Spinal cord (tissue), 10 donors: ENCODE measurements around the gene CUL5. TPM values are rescaled to one million over a fixed set of nuclear protein-coding genes. Genes with fewer than 3 reads are reported as not detected.

Experiments
- DNase-seq, 6 donors: peaks; one replicate each; pipeline versions ENCODE4 v3.0.0 to v3.0.0-alpha.2; 2013 to 2015; ENCODE audit warnings: low spot score in 6 of 6, low read depth in 4 of 6
- H3K27ac ChIP-seq: one replicate; pipeline ENCODE4 v1.5.1; 2013; ENCODE audit warnings: low read depth, low read length, control low read depth
- H3K27me3 ChIP-seq: one replicate; pipeline ENCODE4 v1.6.1; 2013; ENCODE audit warnings: low read length; ENCODE audit not compliant: control insufficient read depth, insufficient read depth
- H3K36me3 ChIP-seq: one replicate; pipeline ENCODE4 v1.6.1; 2013; ENCODE audit warnings: low read length; ENCODE audit not compliant: control insufficient read depth, insufficient read depth
- H3K4me1 ChIP-seq: one replicate; pipeline ENCODE4 v1.6.1; 2013; ENCODE audit warnings: low read length; ENCODE audit not compliant: control insufficient read depth, insufficient read depth
- H3K4me3 ChIP-seq: one replicate; pipeline ENCODE4 v1.5.1; 2013; ENCODE audit warnings: low read depth, low read length, control low read depth
- H3K9me3 ChIP-seq: one replicate; pipeline ENCODE4 v1.6.1; 2013; ENCODE audit warnings: low read length; ENCODE audit not compliant: control insufficient read depth, insufficient read depth
- WGBS: methylation state at CpG from one replicate; pipeline ENCODE4 v1.1.5; 2013; ENCODE audit warnings: missing lambda C conversion rate; ENCODE audit not compliant: insufficient coverage; 5-methylcytosine and 5-hydroxymethylcytosine counted together
- polyA plus RNA-seq, 2 donors: library from polyadenylated mRNA; unstranded; fragments of 120-200 nt; gene quantifications; one replicate each; pipeline ENCODE4 v1.2.1, GENCODE V29; 2013; ENCODE audit not compliant: insufficient read length in 2 of 2
- total RNA-seq, 2 donors: library from RNA; depleted of rRNA in 1 of 2; stranded (reverse); fragments of 120-200 nt in 1 of 2; fragments of >200 nt in 1 of 2; gene quantifications; one replicate each; pipeline versions ENCODE4 v1.2.3 to v1.2.4, GENCODE V29; 2013 to 2014
- donor health status: healthy.

The CUL5 gene
- total and polyA plus RNA-seq, 4 donors, result 20.4 to 67.8 (median 32.9) TPM

DNA sequence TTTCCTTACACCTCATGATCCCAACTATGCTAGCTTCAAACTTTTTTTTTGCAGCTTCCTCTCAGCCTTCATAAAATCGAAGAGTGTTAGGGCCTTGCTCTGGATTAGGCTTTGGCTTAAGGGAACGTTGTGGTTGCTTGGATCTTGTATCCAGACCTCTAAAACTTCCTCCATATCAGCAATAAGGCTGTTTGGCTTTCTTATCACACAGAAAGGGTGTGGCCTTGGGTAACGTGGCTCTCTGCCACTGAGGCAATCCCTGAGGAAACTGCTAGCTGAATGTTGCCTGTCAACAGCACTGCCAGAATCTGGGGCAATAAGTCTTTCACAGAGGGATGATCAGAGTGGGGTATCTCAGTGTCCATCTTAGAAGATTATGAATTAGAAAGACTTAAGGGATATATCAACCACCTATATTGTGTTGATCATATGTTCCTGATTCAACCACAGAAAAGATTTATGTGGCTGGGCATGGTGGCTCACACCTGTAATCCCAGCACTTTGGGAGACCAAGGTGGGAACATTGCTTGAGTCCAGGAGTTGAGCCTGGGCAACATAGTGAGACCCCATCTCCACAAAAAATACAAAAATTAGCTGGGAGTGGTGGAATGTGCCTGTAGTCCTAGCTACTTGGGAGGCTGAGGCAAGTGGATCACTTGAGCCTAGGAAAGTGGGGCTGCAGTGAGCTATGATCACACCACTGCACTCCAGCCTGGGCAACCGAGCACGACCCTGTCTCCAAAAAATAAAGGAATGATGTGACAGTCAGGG, 12.5 kb upstream of the CUL5 start:
- DNase-seq, result no peak
- WGBS, result no CpG with 5 or more reads among the region's 5 CpGs
- H3K4me3 ChIP-seq, result no peak overlapping the region

DNA sequence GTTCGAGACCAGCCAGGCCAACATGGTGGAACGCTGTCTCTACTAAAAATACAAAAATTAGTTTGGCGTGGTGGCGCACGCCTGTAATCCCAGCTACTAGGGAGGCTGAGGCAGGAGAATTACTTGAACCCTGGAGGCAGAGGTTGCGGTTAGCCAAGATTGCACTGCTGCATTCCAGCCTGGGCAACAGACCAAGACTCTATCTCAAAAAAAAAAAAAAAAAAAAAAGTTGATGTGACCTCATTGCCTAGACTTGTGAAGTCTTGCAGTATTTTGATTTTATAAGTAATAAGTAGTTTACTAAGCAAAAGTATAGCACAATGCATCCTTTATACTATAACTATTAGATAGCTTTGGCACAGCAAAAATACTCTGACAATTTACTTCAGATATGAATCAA, 9.9 kb upstream of the CUL5 start:
- no peak for DNase-seq
- Histone ChIP-seq H3K9me3 (no peaks in the 10 kb centered on the region), H3K4me3 (no peak overlapping the region), H3K27me3 (no peaks in the 10 kb centered on the region), H3K36me3 (no peaks in the 10 kb centered on the region), H3K4me1 (no peaks in the 10 kb centered on the region), H3K27ac (no peak overlapping the region)
- 97% methylated on average over 4 of the region's 6 CpGs for WGBS

More for the DNA sequence above, 12.5 kb upstream of the CUL5 start:
- Histone ChIP-seq H3K9me3 (no peaks in the 10 kb centered on the region), H3K36me3 (no peaks in the 10 kb centered on the region), H3K27ac (no peak overlapping the region), H3K27me3 (no peaks in the 10 kb centered on the region), H3K4me1 (no peaks in the 10 kb centered on the region)

DNA sequence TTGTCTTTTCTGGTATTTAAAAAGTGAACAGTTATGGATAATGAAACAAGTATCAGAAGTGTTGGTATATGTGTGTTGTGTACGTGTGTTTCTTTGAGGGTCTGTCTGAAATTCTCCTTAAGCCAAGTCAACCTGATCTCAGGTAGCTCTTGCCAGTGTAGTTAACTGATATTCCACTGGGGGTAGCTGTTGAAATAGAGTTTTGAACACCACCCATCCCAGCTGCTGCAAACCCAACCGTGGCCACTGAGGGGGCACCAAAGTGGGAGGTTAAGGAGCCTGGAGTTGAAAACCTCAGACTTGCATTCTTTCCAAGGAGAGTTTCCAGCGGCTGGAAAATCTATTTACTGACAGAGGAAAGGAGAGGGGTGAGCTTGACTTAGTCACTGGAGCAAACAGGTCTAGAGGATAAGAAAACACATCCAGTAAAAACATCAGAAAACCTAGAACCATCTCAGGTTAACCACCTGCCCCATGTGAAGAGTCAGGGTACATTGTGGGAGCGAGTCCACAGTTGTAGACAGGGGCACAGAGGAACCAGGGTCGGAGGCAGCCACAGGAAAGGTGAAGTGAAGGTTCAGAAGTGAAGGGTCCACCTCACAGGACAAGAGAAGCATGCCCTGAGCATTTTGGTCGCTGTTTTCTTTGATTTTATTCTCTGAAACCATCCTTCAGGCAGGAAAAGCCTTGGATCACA, 8.8 kb upstream of the CUL5 start:
- Histone ChIP-seq H3K36me3 (no peaks in the 10 kb centered on the region), H3K27me3 (no peaks in the 10 kb centered on the region), H3K4me1 (no peaks in the 10 kb centered on the region), H3K4me3 (no peak overlapping the region), H3K27ac (no peak overlapping the region), H3K9me3 (no peaks in the 10 kb centered on the region)
- WGBS, result 77% methylated on average over 3 of the region's 6 CpGs
- no peak for DNase-seq

DNA sequence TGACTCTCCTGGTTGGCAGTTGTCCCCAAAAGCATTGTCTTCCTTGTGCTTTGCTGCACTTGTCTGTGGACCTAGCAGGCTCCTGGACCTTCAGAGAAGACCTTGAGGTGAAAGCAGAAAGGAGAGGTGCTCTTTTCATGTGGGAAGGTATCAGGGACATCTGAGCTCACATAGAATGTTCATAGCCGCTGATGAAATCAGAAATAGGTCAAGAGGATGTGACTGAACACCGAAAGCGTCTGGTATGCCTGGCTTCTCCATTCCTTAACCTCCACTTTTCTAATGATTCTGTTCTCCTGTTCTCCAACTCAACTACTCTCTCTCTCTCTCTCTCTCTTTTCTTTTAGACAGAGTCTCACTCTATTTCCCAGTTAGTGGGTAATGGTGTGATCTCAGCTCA, 6.2 kb upstream of the CUL5 start:
- Histone ChIP-seq H3K9me3 (no peaks in the 10 kb centered on the region), H3K4me3 (no peak overlapping the region)
- WGBS, result no CpG with 5 or more reads among the region's 3 CpGs

DNA sequence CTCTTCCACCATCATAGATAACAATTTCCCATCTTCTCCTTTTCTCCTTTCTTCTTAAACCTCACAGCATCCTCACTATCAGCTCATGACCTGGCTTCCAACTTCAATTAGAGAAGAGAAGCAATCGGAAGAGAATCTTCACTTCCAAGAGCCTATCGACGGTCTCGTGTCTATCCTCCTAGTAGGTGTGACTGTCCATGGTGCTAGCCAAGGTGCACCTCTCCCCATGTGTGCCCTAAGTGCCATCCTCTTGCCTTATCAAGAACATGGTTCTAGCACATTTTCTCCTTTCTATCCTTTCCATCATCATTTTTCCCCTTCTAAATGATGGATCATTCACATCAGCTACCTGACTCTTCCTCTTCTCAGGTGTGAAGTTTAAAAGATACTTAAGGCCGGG, 5.1 kb upstream of the CUL5 start:
- H3K27ac ChIP-seq, result no peak overlapping the region
- DNase-seq, result no peak
- no peaks in the 10 kb centered on the region for H3K27me3 ChIP-seq
- WGBS, result 92% methylated on average over 4 of the region's 5 CpGs
- no peaks in the 10 kb centered on the region for H3K4me1 ChIP-seq
- no peaks in the 10 kb centered on the region for H3K9me3 ChIP-seq
- no peaks in the 10 kb centered on the region for H3K36me3 ChIP-seq
- no peak overlapping the region for H3K4me3 ChIP-seq

More for the DNA sequence above, 6.2 kb upstream of the CUL5 start:
- DNase-seq, result no peak
- H3K27me3 ChIP-seq, result no peaks in the 10 kb centered on the region
- H3K27ac ChIP-seq, result no peak overlapping the region
- H3K4me1 ChIP-seq, result no peaks in the 10 kb centered on the region
- H3K36me3 ChIP-seq, result no peaks in the 10 kb centered on the region

DNA sequence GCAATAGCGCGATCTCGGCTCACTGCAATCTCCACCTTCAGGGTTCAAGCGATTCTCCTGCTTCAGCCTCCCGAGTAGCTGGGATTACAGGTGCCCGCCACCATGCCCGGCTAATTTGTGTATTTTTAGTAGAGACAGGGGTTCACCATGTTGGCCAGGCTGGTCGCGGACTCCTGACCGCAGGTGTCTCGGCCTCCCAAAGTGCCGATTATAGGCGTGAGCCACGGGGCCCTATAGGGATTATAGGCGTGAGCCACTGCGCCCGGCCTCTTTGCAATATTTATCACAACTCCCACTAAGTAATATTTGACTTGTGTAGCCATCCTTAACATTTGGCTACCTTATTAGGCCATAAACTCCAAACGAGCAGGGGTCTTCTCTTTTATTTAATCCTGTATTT, 879 bp upstream of the CUL5 start:
- Histone ChIP-seq H3K27me3 (no peaks in the 10 kb centered on the region), H3K4me1 (peaks cover 3% of the 10 kb centered on the region), H3K27ac (no peak overlapping the region), H3K4me3 (no peak overlapping the region), H3K9me3 (no peaks in the 10 kb centered on the region), H3K36me3 (no peaks in the 10 kb centered on the region)
- WGBS, result 98% methylated on average over 13 of the region's 18 CpGs
- no peak for DNase-seq

DNA sequence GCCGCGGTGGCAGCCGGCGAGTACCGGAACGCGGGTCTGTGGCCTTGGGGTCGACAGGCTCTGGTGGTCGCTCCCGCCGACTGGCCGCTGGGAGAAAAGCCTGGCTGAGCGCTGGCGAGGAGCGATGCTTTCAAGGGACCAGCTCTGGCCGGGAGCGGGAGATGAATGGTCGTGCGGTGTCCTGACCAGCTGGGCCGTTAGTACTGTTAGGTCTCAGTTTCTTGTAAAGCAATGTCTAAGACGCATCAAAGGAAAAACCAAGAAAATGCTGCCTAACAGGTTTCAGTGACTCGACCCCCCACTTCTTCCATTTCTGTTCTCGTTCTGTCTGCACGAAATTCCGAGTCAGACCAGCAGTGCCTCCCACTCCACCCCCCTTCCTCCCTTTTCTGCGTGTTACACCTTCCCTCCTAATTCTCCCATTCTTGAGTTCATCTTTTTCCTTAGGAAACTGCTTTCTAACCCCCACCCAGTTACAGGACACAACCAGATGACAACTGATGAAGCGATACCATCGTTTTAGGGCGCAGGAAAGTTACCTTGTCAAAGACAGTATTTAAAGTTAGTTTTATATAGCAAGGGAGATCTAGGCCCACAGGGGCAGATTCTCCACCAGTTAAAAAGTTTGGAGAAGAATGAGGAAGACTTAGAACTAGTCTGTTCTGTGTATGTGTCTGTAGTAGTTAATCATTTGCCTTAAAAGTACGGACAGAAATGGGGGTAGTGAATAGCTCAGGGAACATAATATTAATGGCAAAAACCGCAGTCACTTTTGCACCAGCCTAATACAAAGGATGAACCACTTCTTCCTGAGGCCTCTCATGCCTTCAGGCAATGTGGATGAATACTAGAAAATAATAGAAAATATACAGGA, 1.0 kb downstream of the CUL5 start:
- WGBS, result 0% methylated on average over 26 of the region's 31 CpGs
- peaks cover 3% of the 10 kb centered on the region for H3K4me1 ChIP-seq
- H3K4me3 ChIP-seq, result peak overlapping the region; percentile 96
- no peaks in the 10 kb centered on the region for H3K9me3 ChIP-seq
- DNase-seq, result peak in 2 of 6 donors; percentile 4 to 7
- H3K27me3 ChIP-seq, result no peaks in the 10 kb centered on the region
- no peaks in the 10 kb centered on the region for H3K36me3 ChIP-seq
- peak overlapping the region; percentile 98 for H3K27ac ChIP-seq

DNA sequence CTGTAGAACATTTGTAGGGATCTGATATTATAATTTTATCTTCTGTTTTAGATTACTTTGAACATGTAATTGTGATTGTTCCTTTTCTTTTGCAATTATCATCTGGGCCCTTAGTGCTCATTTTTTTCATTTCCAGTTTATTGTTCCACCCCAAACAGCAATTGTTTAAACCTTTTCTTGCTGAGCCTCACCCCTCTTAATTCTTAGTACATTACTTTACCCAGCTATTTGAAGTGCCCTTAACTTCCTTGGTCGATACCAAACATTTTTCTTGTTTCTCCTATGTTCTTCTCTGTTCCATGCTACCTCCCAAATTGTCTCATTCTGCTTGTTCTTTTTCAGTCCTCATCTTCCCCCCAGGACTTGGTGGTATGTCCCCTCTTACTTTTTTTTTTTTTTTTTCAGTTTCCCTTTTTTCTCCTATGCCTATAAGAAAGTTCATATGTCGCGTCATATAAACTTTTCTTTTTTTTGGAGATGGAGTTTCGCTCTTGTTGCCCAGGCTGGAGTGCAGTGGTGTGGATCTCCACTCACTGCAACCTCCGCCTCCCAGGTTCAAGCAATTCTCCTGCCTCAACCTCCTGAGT, 3.5 kb downstream of the CUL5 start:
- no peak overlapping the region for H3K27ac ChIP-seq
- DNase-seq, result no peak
- H3K4me3 ChIP-seq, result no peak overlapping the region
- WGBS, result 90% methylated on average over 1 of the region's 5 CpGs
- H3K9me3 ChIP-seq, result no peaks in the 10 kb centered on the region
- H3K27me3 ChIP-seq, result no peaks in the 10 kb centered on the region
- H3K36me3 ChIP-seq, result no peaks in the 10 kb centered on the region
- H3K4me1 ChIP-seq, result peaks cover 3% of the 10 kb centered on the region

DNA sequence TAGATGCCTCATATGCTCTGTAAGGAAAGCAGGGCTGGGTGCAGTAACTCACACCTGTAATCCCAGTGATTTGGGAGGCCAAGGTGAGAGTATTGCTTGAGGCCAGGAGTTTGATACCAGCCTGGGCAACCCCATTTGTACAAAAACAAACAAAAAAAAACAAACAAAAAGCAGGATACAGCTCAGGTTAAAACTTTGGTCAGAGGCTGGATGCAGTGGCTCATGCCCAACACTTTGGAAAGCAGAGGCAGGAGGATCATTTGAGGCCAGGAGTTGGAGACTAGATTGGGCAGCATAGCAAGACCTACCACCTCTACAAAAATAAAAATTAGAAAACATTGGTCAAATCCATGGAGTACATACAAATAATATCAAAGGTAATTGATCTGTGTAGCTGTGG, 7.9 kb downstream of the CUL5 start:
- Histone ChIP-seq H3K4me3 (no peak overlapping the region), H3K4me1 (peaks cover under 1% of the 10 kb centered on the region), H3K27ac (no peak overlapping the region), H3K9me3 (no peaks in the 10 kb centered on the region), H3K27me3 (no peaks in the 10 kb centered on the region), H3K36me3 (no peaks in the 10 kb centered on the region)
- DNase-seq, result no peak
